WI38 (cell line): ENCODE data around the gene GPRIN2.
"Not testable (repeated sequence)": the region's sequence is repeated elsewhere in the genome, so short reads cannot be mapped to it uniquely, and the experiment has no call there.

Experiments used
- H3K4me3 ChIP-seq: 2 replicates; pipeline ENCODE4 v1.5.1; 2011; ENCODE audit warnings: low read depth, mild to moderate bottlenecking, control low read depth, low read length
- CTCF ChIP-seq: IDR thresholded peaks from 2 replicates; pipeline ENCODE4 v1.5.1; 2012; ENCODE audit warnings: low read depth, mild to moderate bottlenecking, control low read depth, low read length

Gene GPRIN2

GRCh38 chr10:46518028-46518725, 38.3 kb downstream of the GPRIN2 start:
- H3K4me3 ChIP-seq, result no peak overlapping the region
- TF ChIP-seq CTCF, result 0 out of 2 replicates have a peak, but pooled peaks have one; percentile 5

GRCh38 chr10:46517541-46517940, 38.9 kb downstream of the GPRIN2 start:
- no peak for TF ChIP-seq CTCF
- H3K4me3 ChIP-seq, result no peak overlapping the region

GRCh38 chr10:46516660-46517416, 39.6 kb downstream of the GPRIN2 start:
- no peak for TF ChIP-seq CTCF
- peak overlapping the region; percentile 20; the same call in 1 of the 2 replicates for H3K4me3 ChIP-seq

GRCh38 chr10:46515793-46516192, 40.7 kb downstream of the GPRIN2 start:
- TF ChIP-seq CTCF, result no peak
- no peak overlapping the region for H3K4me3 ChIP-seq

GRCh38 chr10:46515366-46515765, 41.1 kb downstream of the GPRIN2 start:
- H3K4me3 ChIP-seq, result no peak overlapping the region
- TF ChIP-seq CTCF, result no peak

GRCh38 chr10:46514899-46515298, 41.6 kb downstream of the GPRIN2 start:
- no peak for TF ChIP-seq CTCF

GRCh38 chr10:46514431-46514861, 42.0 kb downstream of the GPRIN2 start:
- no peak overlapping the region for H3K4me3 ChIP-seq
- TF ChIP-seq CTCF, result no peak

More at GRCh38 chr10:46514899-46515298, 41.6 kb downstream of the GPRIN2 start:
- no peak overlapping the region for H3K4me3 ChIP-seq

GRCh38 chr10:46513333-46513732, 43.1 kb downstream of the GPRIN2 start:
- not testable (repeated sequence) for H3K4me3 ChIP-seq

GRCh38 chr10:46512725-46513124, 43.7 kb downstream of the GPRIN2 start:
- not testable (repeated sequence) for H3K4me3 ChIP-seq

- H3K4me3 ChIP-seq, result not testable (repeated sequence)
These were observed 44.5 kb downstream of the GPRIN2 start for GRCh38 chr10:46512002-46512401.
